Adrenal gland (tissue), 5 donors: ENCODE results near the gene UBE2E1.

Experiments used
- POLR2A ChIP-seq, 2 donors: fragments of 450-650 bp; IDR thresholded peaks; one replicate each; pipeline ENCODE4 v1.6.1; 2017; ENCODE audit warnings: antibody characterized with exemption in 2 of 2, mild to moderate bottlenecking in 2 of 2, moderate library complexity in 1 of 2
- TF ChIP-seq, protein P1 (sequence below), 6 experiments: fragments of 450-650 bp in 4 of 6; fragments of 200-600 bp in 2 of 6; sonication (generic) in 1 of 6; IDR thresholded peaks; 1 replicate in 5 of 6; 2 replicates in 1 of 6; pipeline versions ENCODE4 v1.5.1 to v1.8.0; 2016 to 2021; ENCODE audit warnings: antibody characterized with exemption in 6 of 6, mild to moderate bottlenecking in 2 of 6, moderate library complexity in 1 of 6
- donor health status: DM: no; HTN: no; CAD: no.

DNA sequence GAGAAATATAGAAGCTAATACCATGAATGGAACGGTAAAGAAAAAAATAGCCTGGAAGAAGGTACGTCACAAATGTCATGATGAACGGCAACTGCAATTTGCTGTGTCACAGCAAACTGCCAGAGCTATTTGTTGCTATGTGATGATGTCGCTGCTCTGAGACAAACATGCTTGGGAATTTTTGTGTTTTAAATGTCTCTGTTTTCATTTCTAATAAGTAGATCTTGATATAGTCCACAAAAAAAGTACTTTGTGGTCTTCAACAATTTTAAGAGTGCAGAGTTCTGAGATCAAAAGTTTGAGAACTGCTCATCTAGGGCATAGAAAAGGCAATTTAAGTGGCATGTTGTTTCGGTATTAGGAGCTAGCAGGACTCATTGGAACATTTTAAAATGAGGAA, 135.0 kb downstream of the UBE2E1 start:
- TF ChIP-seq POLR2A (IDR thresholded peaks at IDR 0.05): no peak
- TF ChIP-seq, protein P1, sequence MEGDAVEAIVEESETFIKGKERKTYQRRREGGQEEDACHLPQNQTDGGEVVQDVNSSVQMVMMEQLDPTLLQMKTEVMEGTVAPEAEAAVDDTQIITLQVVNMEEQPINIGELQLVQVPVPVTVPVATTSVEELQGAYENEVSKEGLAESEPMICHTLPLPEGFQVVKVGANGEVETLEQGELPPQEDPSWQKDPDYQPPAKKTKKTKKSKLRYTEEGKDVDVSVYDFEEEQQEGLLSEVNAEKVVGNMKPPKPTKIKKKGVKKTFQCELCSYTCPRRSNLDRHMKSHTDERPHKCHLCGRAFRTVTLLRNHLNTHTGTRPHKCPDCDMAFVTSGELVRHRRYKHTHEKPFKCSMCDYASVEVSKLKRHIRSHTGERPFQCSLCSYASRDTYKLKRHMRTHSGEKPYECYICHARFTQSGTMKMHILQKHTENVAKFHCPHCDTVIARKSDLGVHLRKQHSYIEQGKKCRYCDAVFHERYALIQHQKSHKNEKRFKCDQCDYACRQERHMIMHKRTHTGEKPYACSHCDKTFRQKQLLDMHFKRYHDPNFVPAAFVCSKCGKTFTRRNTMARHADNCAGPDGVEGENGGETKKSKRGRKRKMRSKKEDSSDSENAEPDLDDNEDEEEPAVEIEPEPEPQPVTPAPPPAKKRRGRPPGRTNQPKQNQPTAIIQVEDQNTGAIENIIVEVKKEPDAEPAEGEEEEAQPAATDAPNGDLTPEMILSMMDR (IDR thresholded peaks at IDR 0.05): no peak
